Hepatocyte (in vitro differentiated cells): ENCODE measurements around the gene IKZF1. TPM values are rescaled to one million over a fixed set of nuclear protein-coding genes. Genes with fewer than 3 reads are reported as not detected.
A peak's percentile ranks its signal among the peaks of the same experiment; 100 is the strongest.

Experiments used
- DNase-seq: peaks from one replicate; pipeline ENCODE4 v3.0.0-alpha.2; 2016; ENCODE audit warnings: low spot score
- H2AFZ ChIP-seq: fragments of 200-600 bp; sonication (generic); 2 replicates; pipeline ENCODE4 v1.6.0; 2016; ENCODE audit warnings: antibody characterized with exemption, mild to moderate bottlenecking
- H3K27ac ChIP-seq: fragments of 200-600 bp; sonication (generic); 2 replicates; pipeline ENCODE4 v1.5.1; 2016; ENCODE audit warnings: mild to moderate bottlenecking
- H3K27me3 ChIP-seq: fragments of 200-600 bp; sonication (generic); 2 replicates; pipeline ENCODE4 v1.6.1; 2016
- H3K36me3 ChIP-seq: fragments of 200-600 bp; sonication (generic); replicated peaks from 2 replicates; pipeline ENCODE4 v1.5.1; 2016; ENCODE audit warnings: low read depth; ENCODE audit not compliant: insufficient read depth
- H3K4me1 ChIP-seq: fragments of 200-600 bp; sonication (generic); 2 replicates; pipeline ENCODE4 v1.5.1; 2016; ENCODE audit warnings: mild to moderate bottlenecking, moderate library complexity; ENCODE audit not compliant: insufficient read depth
- H3K4me2 ChIP-seq: fragments of 200-600 bp; sonication (generic); 2 replicates; pipeline ENCODE4 v1.6.0; 2016
- H3K4me3 ChIP-seq: fragments of 200-600 bp; sonication (generic); 2 replicates; pipeline ENCODE4 v1.5.1; 2016; ENCODE audit warnings: mild to moderate bottlenecking
- H3K79me2 ChIP-seq: fragments of 200-600 bp; sonication (generic); 2 replicates; pipeline ENCODE4 v1.6.0; 2017; ENCODE audit warnings: mild to moderate bottlenecking
- H3K9me2 ChIP-seq: fragments of 200-600 bp; sonication (generic); replicated peaks from 2 replicates; pipeline ENCODE4 v1.6.0; 2017; ENCODE audit warnings: mild to moderate bottlenecking; ENCODE audit not compliant: insufficient read depth
- H3K9me3 ChIP-seq: fragments of 200-600 bp; sonication (generic); 2 replicates; pipeline ENCODE4 v1.5.1; 2016; ENCODE audit warnings: low read depth, mild to moderate bottlenecking
- H4K20me1 ChIP-seq: fragments of 200-600 bp; sonication (generic); 2 replicates; pipeline ENCODE4 v1.6.0; 2016; ENCODE audit warnings: mild to moderate bottlenecking; ENCODE audit not compliant: insufficient read depth, poor library complexity, severe bottlenecking
- EZH2 ChIP-seq: fragments of 200-600 bp; sonication (generic); IDR thresholded peaks from 2 replicates; pipeline ENCODE4 v1.6.1; 2016; ENCODE audit warnings: antibody characterized with exemption, mild to moderate bottlenecking, borderline replicate concordance
- EZH2phosphoT487 ChIP-seq: fragments of 200-600 bp; sonication (generic); IDR thresholded peaks from one replicate; pipeline ENCODE4 v1.6.1; 2018; ENCODE audit warnings: antibody characterized with exemption, mild to moderate bottlenecking, low read depth, moderate library complexity; ENCODE audit not compliant: unreplicated experiment, severe bottlenecking
- WGBS: methylation state at CpG from one replicate; pipeline ENCODE4 v1.1.6; 2016; ENCODE audit warnings: low lambda C conversion rate; ENCODE audit errors: missing lambda C conversion rate; 5-methylcytosine and 5-hydroxymethylcytosine counted together
- polyA plus RNA-seq: library from polyadenylated mRNA; unstranded; fragments of >200 nt; fragmentation: Nextera tagmentation; extraction: Ambion mirVana; gene quantifications from 2 replicates; pipeline ENCODE4 v1.2.1, GENCODE V29; 2016
- total RNA-seq: library from RNA; depleted of rRNA; stranded (reverse); fragments of >200 nt; gene quantifications from 2 replicates; pipeline ENCODE4 v1.2.3, GENCODE V29; 2014
- TF ChIP-seq, protein P1 (sequence below): fragments of 200-600 bp; sonication (generic); IDR thresholded peaks from 2 replicates; pipeline ENCODE4 v1.5.1; 2016; ENCODE audit warnings: antibody characterized with exemption, mild to moderate bottlenecking; ENCODE audit not compliant: poor library complexity

IKZF1 gene
- total and polyA plus RNA-seq, 2 experiments from 2014 or later, result 0.16 to 0.47 TPM

DNA sequence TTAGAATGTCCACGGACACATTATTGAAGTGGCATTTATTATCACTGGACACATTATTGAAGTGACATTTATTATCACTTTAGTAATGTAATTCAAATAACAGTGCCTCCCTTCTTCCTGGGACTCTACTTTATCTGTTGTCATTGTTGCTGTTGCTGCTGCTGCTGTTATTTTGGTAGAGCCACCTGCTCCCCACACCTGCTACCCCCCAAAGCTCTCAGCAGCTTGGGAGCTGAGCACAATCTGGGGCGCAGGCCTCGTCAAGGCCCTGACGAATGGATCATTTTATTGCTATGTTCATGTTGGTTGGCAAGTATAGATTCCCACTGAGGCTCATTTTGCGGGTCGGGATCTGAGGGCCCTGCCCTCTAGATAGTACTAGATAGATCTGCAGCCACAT, 120.8 kb downstream of the IKZF1 start:
- no peak overlapping the region for H2AFZ ChIP-seq
- H3K4me1 ChIP-seq, result peaks cover 8% of the 10 kb centered on the region
- H3K9me2 ChIP-seq, result no peaks in the 10 kb centered on the region
- no peaks in the 10 kb centered on the region for H3K27me3 ChIP-seq
- H3K27ac ChIP-seq, result no peak overlapping the region
- no peak for DNase-seq
- no peak overlapping the region for H3K4me3 ChIP-seq
- H3K79me2 ChIP-seq, result no peaks in the 10 kb centered on the region
- H4K20me1 ChIP-seq, result no peaks in the 10 kb centered on the region
- TF ChIP-seq, protein P1, sequence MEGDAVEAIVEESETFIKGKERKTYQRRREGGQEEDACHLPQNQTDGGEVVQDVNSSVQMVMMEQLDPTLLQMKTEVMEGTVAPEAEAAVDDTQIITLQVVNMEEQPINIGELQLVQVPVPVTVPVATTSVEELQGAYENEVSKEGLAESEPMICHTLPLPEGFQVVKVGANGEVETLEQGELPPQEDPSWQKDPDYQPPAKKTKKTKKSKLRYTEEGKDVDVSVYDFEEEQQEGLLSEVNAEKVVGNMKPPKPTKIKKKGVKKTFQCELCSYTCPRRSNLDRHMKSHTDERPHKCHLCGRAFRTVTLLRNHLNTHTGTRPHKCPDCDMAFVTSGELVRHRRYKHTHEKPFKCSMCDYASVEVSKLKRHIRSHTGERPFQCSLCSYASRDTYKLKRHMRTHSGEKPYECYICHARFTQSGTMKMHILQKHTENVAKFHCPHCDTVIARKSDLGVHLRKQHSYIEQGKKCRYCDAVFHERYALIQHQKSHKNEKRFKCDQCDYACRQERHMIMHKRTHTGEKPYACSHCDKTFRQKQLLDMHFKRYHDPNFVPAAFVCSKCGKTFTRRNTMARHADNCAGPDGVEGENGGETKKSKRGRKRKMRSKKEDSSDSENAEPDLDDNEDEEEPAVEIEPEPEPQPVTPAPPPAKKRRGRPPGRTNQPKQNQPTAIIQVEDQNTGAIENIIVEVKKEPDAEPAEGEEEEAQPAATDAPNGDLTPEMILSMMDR, result no peak
- TF ChIP-seq EZH2phosphoT487 (no peak), EZH2 (no peak)
- H3K9me3 ChIP-seq, result no peaks in the 10 kb centered on the region
- no peak overlapping the region for H3K4me2 ChIP-seq
- 91% methylated on average over 6 of the region's 6 CpGs for WGBS
- H3K36me3 ChIP-seq, result no peaks in the 10 kb centered on the region

GRCh38 chr7:50426280-50427045, 121.9 kb downstream of the IKZF1 start:
- Histone ChIP-seq H4K20me1 (no peaks in the 10 kb centered on the region), H3K9me2 (no peaks in the 10 kb centered on the region), H3K79me2 (no peaks in the 10 kb centered on the region), H3K27ac (peak overlapping the region; percentile 89), H3K27me3 (no peaks in the 10 kb centered on the region), H3K36me3 (no peaks in the 10 kb centered on the region), H3K4me2 (peak overlapping the region; percentile 62), H3K4me1 (peaks cover 8% of the 10 kb centered on the region), H3K9me3 (no peaks in the 10 kb centered on the region), H2AFZ (no peak overlapping the region), H3K4me3 (no peak overlapping the region)
- DNase-seq, result peak; percentile 66
- TF ChIP-seq, protein P1, result no peak
- no peak for TF ChIP-seq EZH2
- TF ChIP-seq EZH2phosphoT487, result no peak
- 65% methylated on average over 5 of the region's 5 CpGs for WGBS

DNA sequence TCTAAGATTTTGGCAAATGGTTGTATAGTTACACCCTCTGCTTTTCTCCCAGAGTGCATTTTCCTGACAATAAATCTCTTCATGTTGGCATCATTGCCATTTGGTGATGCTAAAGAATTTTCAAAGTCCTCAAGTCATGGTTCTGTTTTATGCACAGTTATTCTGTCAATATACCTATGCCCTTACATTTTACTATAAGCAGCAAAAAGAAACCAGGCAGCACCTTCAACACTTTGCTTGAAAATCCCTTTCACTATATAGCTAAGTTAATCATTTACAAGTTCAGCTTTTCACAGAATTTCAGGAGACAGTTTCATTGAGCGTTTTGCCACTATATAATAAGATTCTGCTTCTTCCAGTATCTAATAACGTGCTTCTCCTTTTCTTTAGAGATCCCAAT, 123.0 kb downstream of the IKZF1 start:
- Histone ChIP-seq H2AFZ (no peak overlapping the region), H3K9me3 (no peaks in the 10 kb centered on the region), H3K4me1 (peaks cover 8% of the 10 kb centered on the region), H3K27ac (peak overlapping the region; percentile 79), H3K4me3 (no peak overlapping the region), H3K36me3 (no peaks in the 10 kb centered on the region), H3K27me3 (no peaks in the 10 kb centered on the region), H3K9me2 (no peaks in the 10 kb centered on the region), H4K20me1 (no peaks in the 10 kb centered on the region), H3K4me2 (peak overlapping the region; percentile 62), H3K79me2 (no peaks in the 10 kb centered on the region)
- 78% methylated on average over 2 of the region's 2 CpGs for WGBS
- TF ChIP-seq EZH2 (no peak), EZH2phosphoT487 (no peak)
- TF ChIP-seq, protein P1, result no peak
- DNase-seq, result no peak

- Histone ChIP-seq H3K27me3 (no peaks in the 10 kb centered on the region), H3K36me3 (no peaks in the 10 kb centered on the region), H4K20me1 (no peaks in the 10 kb centered on the region), H3K9me3 (no peaks in the 10 kb centered on the region), H3K4me1 (peaks cover 8% of the 10 kb centered on the region), H3K4me3 (no peak overlapping the region), H3K4me2 (no peak overlapping the region), H3K9me2 (no peaks in the 10 kb centered on the region), H2AFZ (no peak overlapping the region), H3K27ac (no peak overlapping the region), H3K79me2 (no peaks in the 10 kb centered on the region)
- DNase-seq, result no peak
- TF ChIP-seq, protein P1, result no peak
- TF ChIP-seq EZH2 (no peak), EZH2phosphoT487 (no peak)
- 83% methylated on average over 3 of the region's 3 CpGs for WGBS
Measured at GRCh38 chr7:50428911-50429310, 124.4 kb downstream of the IKZF1 start.
